Adrenal gland (tissue), 12 donors: ENCODE data around the gene PAEP. TPM values are rescaled to one million over a fixed set of nuclear protein-coding genes. Genes with fewer than 3 reads are reported as not detected.
"Not testable (repeated sequence)": the region's sequence is repeated elsewhere in the genome, so short reads cannot be mapped to it uniquely, and the experiment has no call there.

Experiments used
- DNase-seq, 7 donors: peaks; one replicate each; pipeline ENCODE4 v3.0.0-alpha.2; 2019 to 2020
- H3K27ac ChIP-seq, 5 donors: fragments of 200-600 bp; sonication (generic) in 4 of 5; 1 replicate in 3 of 5; 2 replicates in 2 of 5; pipeline versions ENCODE4 v1.5.1 to v1.8.0; 2016 to 2020; ENCODE audit warnings: mild to moderate bottlenecking in 1 of 5
- H3K27me3 ChIP-seq: fragments of 200-600 bp; 2 replicates; pipeline ENCODE4 v1.8.0; 2021
- H3K36me3 ChIP-seq, 2 donors: fragments of 200-600 bp; replicated peaks in 1 of 2; 1 replicate in 1 of 2; 2 replicates in 1 of 2; pipeline versions ENCODE4 v1.5.1 to v1.8.0; 2018 to 2022
- H3K4me1 ChIP-seq, 2 donors: fragments of 200-600 bp; replicated peaks in 1 of 2; 1 replicate in 1 of 2; 2 replicates in 1 of 2; pipeline versions ENCODE4 v1.5.1 to v1.8.0; 2018 to 2021
- H3K4me3 ChIP-seq, 4 donors: fragments of 200-600 bp; sonication (generic) in 3 of 4; one replicate each; pipeline ENCODE4 v1.5.1; 2016 to 2018
- H3K9me3 ChIP-seq, 3 donors: fragments of 200-600 bp; sonication (generic) in 1 of 3; replicated peaks in 1 of 3; 1 replicate in 2 of 3; 2 replicates in 1 of 3; pipeline versions ENCODE4 v1.5.1 to v1.8.0; 2016 to 2021
- POLR2A ChIP-seq, 2 donors: fragments of 450-650 bp; IDR thresholded peaks; one replicate each; pipeline ENCODE4 v1.6.1; 2017; ENCODE audit warnings: antibody characterized with exemption in 2 of 2, mild to moderate bottlenecking in 2 of 2, moderate library complexity in 1 of 2
- WGBS, 4 donors: extraction: QIAGEN DNeasy Blood & Tissue Kit in 2 of 4; methylation state at CpG; one replicate each; pipeline versions ENCODE4 v1.1.5 to v1.1.7; 2013 to 2017; 5-methylcytosine and 5-hydroxymethylcytosine counted together
- intact Hi-C, 2 donors: fragments of 100-400 bp; cut with DNase I; formaldehyde crosslinking; loops; one replicate each; pipeline versions ENCODE4 v1.14.1 to v1.15.0; 2022 to 2023
- polyA plus RNA-seq, 3 donors: library from polyadenylated mRNA; stranded (reverse); fragments of 200-250 nt in 2 of 3; fragments of 350-450 nt in 1 of 3; fragmentation: Illumina TruSeq in 1 of 3; extraction: RNeasy Lipid Tissue Mini Kit (QIAGEN cat#74804) in 1 of 3; gene quantifications; one replicate each; pipeline ENCODE4 v1.2.3, GENCODE V29; 2013 to 2014
- total RNA-seq, 9 donors: library from RNA; depleted of rRNA in 4 of 9; stranded (reverse); fragments of >200 nt in 4 of 9; fragments of 120-200 nt in 1 of 9; fragmentation: NEBNext Ultra II Directional in 1 of 9; extraction: Animal tissue kit (Norgen Biotek cat#: 25700) in 1 of 9; gene quantifications; one replicate each; pipeline versions ENCODE4 v1.1.0 to v1.2.4, GENCODE V29; 2013 to 2023
- TF ChIP-seq, protein P1 (sequence below), 6 experiments: fragments of 450-650 bp in 4 of 6; fragments of 200-600 bp in 2 of 6; sonication (generic) in 1 of 6; IDR thresholded peaks; 1 replicate in 5 of 6; 2 replicates in 1 of 6; pipeline versions ENCODE4 v1.5.1 to v1.8.0; 2016 to 2021; ENCODE audit warnings: antibody characterized with exemption in 6 of 6, mild to moderate bottlenecking in 2 of 6, moderate library complexity in 1 of 6
- donor health status: healthy with polysubstance abuse.
- donor health status: Bipolar disorder and iron deficiency.
- donor health status: DM: yes; HTN: yes; CAD: no.
- donor health status: DM: no; HTN: no; CAD: no.
- donor health status: DM: no; HTN: no; CAD: no.
- donor health status: DM: yes; HTN: yes; CAD: no.

Gene PAEP
- total and polyA plus RNA-seq, 12 donors = 0.17 TPM; not detected in 11

DNA sequence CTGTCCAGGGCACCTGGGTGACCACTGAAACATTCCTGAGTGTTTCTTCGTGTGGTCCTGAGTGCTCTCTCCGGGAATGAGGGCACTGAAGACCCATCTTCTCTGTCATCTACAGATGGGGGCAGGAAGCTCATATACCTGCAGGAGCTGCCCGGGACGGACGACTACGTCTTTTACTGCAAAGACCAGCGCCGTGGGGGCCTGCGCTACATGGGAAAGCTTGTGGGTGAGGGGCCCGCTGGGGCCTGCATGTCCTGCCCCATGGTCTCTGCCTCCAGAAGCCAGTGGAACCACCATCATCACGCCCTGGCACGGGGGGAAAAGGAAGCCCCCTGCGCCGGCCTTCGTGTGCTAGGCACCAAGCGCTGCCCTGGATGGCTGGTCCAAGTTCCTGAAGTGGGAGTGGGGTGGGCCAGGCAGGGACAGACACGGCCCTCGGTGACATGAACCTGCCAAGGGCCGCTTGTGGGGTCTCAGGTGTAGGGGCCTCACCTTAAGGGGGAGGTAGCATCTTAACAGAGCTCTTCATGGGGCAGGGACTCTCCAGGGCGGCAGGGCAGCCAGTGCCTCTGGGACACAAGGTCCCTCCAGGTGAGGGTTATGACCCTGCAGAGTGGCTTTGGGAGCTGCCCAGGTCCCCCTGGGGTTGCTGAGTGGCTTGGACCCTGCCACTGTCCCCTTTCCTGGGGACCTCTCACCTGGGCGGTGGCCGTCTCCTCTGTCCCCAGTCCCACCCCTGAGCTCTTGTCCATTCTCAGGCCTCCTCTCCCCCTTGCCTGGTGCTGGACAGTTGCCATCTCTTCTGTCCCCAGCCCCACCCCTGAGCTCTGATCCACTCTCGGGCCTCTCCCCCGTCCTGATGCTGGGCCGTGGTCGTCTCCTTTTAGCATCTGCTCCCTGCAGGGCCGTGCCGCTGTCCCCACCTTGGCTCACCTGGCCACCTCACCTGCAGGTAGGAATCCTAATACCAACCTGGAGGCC lies 13.5 kb upstream of the PAEP start:
- no peak overlapping the region for H3K4me3 ChIP-seq
- TF ChIP-seq, protein P1, sequence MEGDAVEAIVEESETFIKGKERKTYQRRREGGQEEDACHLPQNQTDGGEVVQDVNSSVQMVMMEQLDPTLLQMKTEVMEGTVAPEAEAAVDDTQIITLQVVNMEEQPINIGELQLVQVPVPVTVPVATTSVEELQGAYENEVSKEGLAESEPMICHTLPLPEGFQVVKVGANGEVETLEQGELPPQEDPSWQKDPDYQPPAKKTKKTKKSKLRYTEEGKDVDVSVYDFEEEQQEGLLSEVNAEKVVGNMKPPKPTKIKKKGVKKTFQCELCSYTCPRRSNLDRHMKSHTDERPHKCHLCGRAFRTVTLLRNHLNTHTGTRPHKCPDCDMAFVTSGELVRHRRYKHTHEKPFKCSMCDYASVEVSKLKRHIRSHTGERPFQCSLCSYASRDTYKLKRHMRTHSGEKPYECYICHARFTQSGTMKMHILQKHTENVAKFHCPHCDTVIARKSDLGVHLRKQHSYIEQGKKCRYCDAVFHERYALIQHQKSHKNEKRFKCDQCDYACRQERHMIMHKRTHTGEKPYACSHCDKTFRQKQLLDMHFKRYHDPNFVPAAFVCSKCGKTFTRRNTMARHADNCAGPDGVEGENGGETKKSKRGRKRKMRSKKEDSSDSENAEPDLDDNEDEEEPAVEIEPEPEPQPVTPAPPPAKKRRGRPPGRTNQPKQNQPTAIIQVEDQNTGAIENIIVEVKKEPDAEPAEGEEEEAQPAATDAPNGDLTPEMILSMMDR (IDR thresholded peaks at IDR 0.05) = no peak
- TF ChIP-seq POLR2A (IDR thresholded peaks at IDR 0.05) = no peak
- WGBS, 4 donors = 81 to 93% (median 85%) methylated on average over 17 to 28 of the region's 28 CpGs
- no peaks in the 10 kb centered on the region for H3K9me3 ChIP-seq
- no peak for DNase-seq
- no peaks in the 10 kb centered on the region for H3K36me3 ChIP-seq
- intact Hi-C loops = loop anchor here in 1 of 2 donors (10.0 kb wide), 1 partner anchor 1903 kb away; no protein-coding TSS in a partner anchor
- H3K27me3 ChIP-seq = no peaks in the 10 kb centered on the region
- H3K4me1 ChIP-seq = no peaks in the 10 kb centered on the region
- H3K27ac ChIP-seq = no peak overlapping the region

DNA sequence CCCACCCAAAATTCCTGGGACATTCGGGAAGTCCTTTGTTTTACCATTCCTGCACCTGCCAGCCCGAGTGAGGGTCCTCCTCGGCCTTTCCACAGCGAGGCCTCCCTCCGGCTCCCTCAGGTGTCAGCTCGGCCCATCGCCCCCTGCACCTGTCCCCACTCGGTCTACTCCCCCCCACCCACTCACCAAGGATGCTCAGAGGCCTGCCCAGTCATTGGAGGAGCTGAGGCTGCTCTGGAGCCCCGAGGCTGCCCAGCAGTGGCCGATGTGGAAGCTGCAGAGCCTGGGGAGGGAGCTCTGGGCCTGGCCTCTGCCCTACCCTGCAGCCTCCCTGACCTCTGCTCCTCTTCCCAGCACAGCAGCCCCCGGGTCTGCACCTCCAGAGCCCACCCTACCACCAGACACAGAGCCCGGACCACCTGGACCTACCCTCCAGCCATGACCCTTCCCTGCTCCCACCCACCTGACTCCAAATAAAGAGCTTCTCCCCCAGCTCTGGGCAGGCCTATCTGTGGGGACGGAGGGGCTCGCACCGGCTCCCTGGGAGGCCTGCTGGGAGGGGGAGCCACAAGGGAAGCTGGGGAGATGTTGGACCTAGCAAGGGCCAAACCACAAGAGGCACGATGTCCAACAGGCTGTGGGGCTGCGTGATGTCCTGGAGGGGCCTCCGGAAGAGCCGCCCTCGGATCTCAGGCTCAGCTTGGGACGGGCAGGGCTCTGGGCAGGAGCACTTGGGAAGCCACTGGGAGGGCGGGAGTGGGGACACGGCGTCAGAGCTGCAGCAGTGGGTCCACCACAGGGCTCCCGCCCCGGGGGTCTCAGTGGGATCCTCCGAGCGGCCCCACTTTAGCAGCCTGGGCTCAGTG lies 11.8 kb upstream of the PAEP start:
- H3K9me3 ChIP-seq, H3K4me1 ChIP-seq, H3K27ac ChIP-seq, H3K27me3 ChIP-seq, H3K4me3 ChIP-seq, H3K36me3 ChIP-seq, DNase-seq: not testable (repeated sequence)
- intact Hi-C loops = loop anchor here in 1 of 2 donors (10.0 kb wide), 1 partner anchor 1905 kb away; no protein-coding TSS in a partner anchor
- WGBS, 4 donors = 82 to 85% (median 85%) methylated on average over 9 to 28 of the region's 28 CpGs

DNA sequence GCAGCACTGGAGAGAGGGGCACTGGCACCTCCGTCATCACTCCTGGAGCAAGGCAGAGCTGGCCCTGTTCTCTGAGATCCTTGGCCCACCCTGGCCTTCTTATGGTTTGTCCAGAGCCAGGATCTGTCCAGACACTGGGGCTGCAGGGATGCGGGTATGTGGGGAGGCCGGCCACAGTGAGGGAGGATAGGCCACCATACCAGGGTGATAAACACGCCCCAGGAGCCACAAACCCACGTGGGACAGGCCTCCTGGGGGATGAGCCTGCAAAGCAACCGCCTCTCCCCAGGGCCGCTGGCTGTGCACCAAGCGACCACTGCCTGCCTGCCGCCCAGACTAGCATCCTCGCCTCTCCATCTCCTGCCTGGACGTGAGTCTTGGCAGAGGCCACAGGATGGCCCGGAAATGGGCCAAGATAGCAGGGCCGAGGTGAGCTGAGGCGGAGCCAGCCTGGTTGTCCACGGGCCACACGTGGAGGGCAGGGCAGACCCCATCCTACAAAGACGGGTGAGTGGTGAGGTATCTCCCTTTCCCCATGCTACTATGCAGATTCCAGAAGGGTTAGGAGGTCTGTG lies 11.1 kb upstream of the PAEP start:
- no peak overlapping the region for H3K4me3 ChIP-seq
- no peaks in the 10 kb centered on the region for H3K36me3 ChIP-seq
- no peak overlapping the region for H3K27ac ChIP-seq
- H3K9me3 ChIP-seq = no peaks in the 10 kb centered on the region
- TF ChIP-seq, protein P1 (IDR thresholded peaks at IDR 0.05) = no peak
- no peak for TF ChIP-seq POLR2A (IDR thresholded peaks at IDR 0.05)
- 70 to 93% (median 77%) methylated on average over 8 to 17 of the region's 17 CpGs for WGBS, 4 donors
- no peaks in the 10 kb centered on the region for H3K27me3 ChIP-seq
- intact Hi-C loops = no loop called here
- no peak for DNase-seq
- H3K4me1 ChIP-seq = no peaks in the 10 kb centered on the region

DNA sequence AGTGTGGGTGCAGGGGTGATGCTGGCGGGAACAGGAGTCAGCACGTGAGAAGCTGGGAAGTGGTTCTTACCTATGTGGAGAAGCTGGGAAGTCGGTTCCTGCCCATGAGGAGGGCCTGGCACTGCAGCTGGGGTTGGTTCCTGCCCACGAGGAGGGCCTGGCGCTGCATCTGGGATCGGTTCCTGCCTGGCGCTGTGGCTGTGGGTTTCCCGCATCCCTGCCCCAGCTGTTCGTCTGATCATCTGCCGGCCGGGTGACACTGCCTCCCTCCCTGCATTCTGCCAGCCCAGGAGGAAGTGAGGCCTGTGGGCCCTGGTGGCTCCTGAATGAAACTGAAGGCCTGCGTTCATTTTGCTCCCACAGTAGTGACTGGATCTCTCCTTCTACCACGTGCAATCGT lies 10.5 kb upstream of the PAEP start:
- no peaks in the 10 kb centered on the region for H3K36me3 ChIP-seq
- H3K9me3 ChIP-seq = no peaks in the 10 kb centered on the region
- H3K4me3 ChIP-seq = no peak overlapping the region
- intact Hi-C loops = no loop called here
- H3K4me1 ChIP-seq = no peaks in the 10 kb centered on the region
- H3K27ac ChIP-seq = no peak overlapping the region
- TF ChIP-seq, protein P1 (IDR thresholded peaks at IDR 0.05) = no peak
- no peak for TF ChIP-seq POLR2A (IDR thresholded peaks at IDR 0.05)
- DNase-seq = no peak
- 71 to 77% (median 75%) methylated on average over 14 of the region's 14 CpGs for WGBS, 4 donors
- H3K27me3 ChIP-seq = no peaks in the 10 kb centered on the region
